Tibial nerve (tissue), 4 donors: ENCODE results near the gene FAM149B1. TPM values are rescaled to one million over a fixed set of nuclear protein-coding genes. Genes with fewer than 3 reads are reported as not detected.

Source experiments
- DNase-seq, 2 donors: peaks; one replicate each; pipeline ENCODE4 v3.0.0-alpha.2; 2019; ENCODE audit warnings: low spot score in 2 of 2
- H3K27ac ChIP-seq, 4 donors: fragments of 200-600 bp; sonication (generic) in 3 of 4; one replicate each; pipeline ENCODE4 v1.5.1; 2017 to 2019; ENCODE audit warnings: mild to moderate bottlenecking in 1 of 4
- H3K27me3 ChIP-seq, 2 donors: fragments of 200-600 bp; sonication (generic) in 1 of 2; one replicate each; pipeline versions ENCODE4 v1.5.1 to v1.6.0; 2017 to 2019
- H3K36me3 ChIP-seq, 3 donors: fragments of 200-600 bp; sonication (generic); one replicate each; pipeline ENCODE4 v1.5.1; 2018 to 2019
- H3K4me1 ChIP-seq, 4 donors: fragments of 200-600 bp; sonication (generic) in 3 of 4; one replicate each; pipeline ENCODE4 v1.5.1; 2017 to 2019
- H3K4me3 ChIP-seq, 4 donors: fragments of 200-600 bp; sonication (generic) in 3 of 4; one replicate each; pipeline ENCODE4 v1.5.1; 2017 to 2019; ENCODE audit warnings: mild to moderate bottlenecking in 1 of 4, moderate library complexity in 1 of 4
- H3K9me3 ChIP-seq, 4 donors: fragments of 200-600 bp; sonication (generic) in 3 of 4; one replicate each; pipeline ENCODE4 v1.5.1; 2017 to 2019
- CTCF ChIP-seq, 5 experiments: fragments of 200-600 bp in 3 of 5; fragments of 450-650 bp in 2 of 5; sonication (generic) in 3 of 5; IDR thresholded peaks; one replicate each; pipeline ENCODE4 v1.5.1; 2016 to 2019; ENCODE audit warnings: antibody characterized with exemption in 5 of 5, mild to moderate bottlenecking in 3 of 5, moderate library complexity in 2 of 5
- EP300 ChIP-seq, 2 donors: sonication (generic); formaldehyde crosslinking; IDR thresholded peaks; one replicate each; pipeline ENCODE4 v1.6.1; 2017; ENCODE audit warnings: antibody characterized with exemption in 2 of 2, mild to moderate bottlenecking in 1 of 2
- POLR2A ChIP-seq, 2 donors: fragments of 450-650 bp; IDR thresholded peaks; one replicate each; pipeline ENCODE4 v1.6.1; 2017; ENCODE audit warnings: antibody characterized with exemption in 2 of 2, mild to moderate bottlenecking in 2 of 2, moderate library complexity in 2 of 2
- WGBS, 2 donors: methylation state at CpG; one replicate each; pipeline ENCODE4 v1.1.5; 2018; 5-methylcytosine and 5-hydroxymethylcytosine counted together
- total RNA-seq, 4 donors: library from RNA; depleted of rRNA; stranded (reverse); fragments of >200 nt; gene quantifications; one replicate each; pipeline ENCODE4 v1.1.0, GENCODE V29; 2016

The FAM149B1 gene
- total RNA-seq, 4 donors from 2014 or later: 11.0 to 27.1 (median 25.0) TPM

GRCh38 chr10:73163096-73163495 lies 4.8 kb upstream of the FAM149B1 start:
- TF ChIP-seq POLR2A (IDR thresholded peaks at IDR 0.05) (no peak), CTCF (IDR thresholded peaks at IDR 0.05) (no peak), EP300 (IDR thresholded peaks at IDR 0.05) (no peak)
- Histone ChIP-seq H3K4me1 (peaks cover 0 to 49% (median 4%) of the 10 kb centered on the region in 4 donors), H3K4me3 (no peak overlapping the region), H3K27ac (no peak overlapping the region), H3K27me3 (no peaks in the 10 kb centered on the region), H3K9me3 (no peaks in the 10 kb centered on the region), H3K36me3 (peaks cover 0 to 37% (median 3%) of the 10 kb centered on the region in 3 donors)
- WGBS, 2 donors: 97 to 98% methylated on average over 2 of the region's 2 CpGs
- DNase-seq: no peak

GRCh38 chr10:73166972-73167371 lies 947 bp upstream of the FAM149B1 start:
- Histone ChIP-seq H3K27ac (peak overlapping the region; percentile 89 to 98 (median 94)), H3K4me1 (peaks cover 0 to 59% (median 9%) of the 10 kb centered on the region in 4 donors), H3K36me3 (peaks cover 0 to 18% (median 3%) of the 10 kb centered on the region in 3 donors), H3K4me3 (peak overlapping the region; percentile 63 to 92 (median 82)), H3K27me3 (no peaks in the 10 kb centered on the region), H3K9me3 (no peaks in the 10 kb centered on the region)
- WGBS, 2 donors: 87 to 90% methylated on average over 2 of the region's 2 CpGs
- TF ChIP-seq CTCF (IDR thresholded peaks at IDR 0.05): no peak
- TF ChIP-seq POLR2A (IDR thresholded peaks at IDR 0.05): no peak
- TF ChIP-seq EP300 (IDR thresholded peaks at IDR 0.05): no peak
- DNase-seq: no peak

- 6 to 9% methylated on average over 5 of the region's 5 CpGs for WGBS, 2 donors
- H3K4me3 ChIP-seq: peak overlapping the region; percentile 63 to 92 (median 82)
- H3K9me3 ChIP-seq: no peaks in the 10 kb centered on the region
- H3K36me3 ChIP-seq: peaks cover 0 to 18% (median 3%) of the 10 kb centered on the region in 3 donors
- TF ChIP-seq EP300 (IDR thresholded peaks at IDR 0.05) (no peak), POLR2A (IDR thresholded peaks at IDR 0.05) (no peak), CTCF (IDR thresholded peaks at IDR 0.05) (no peak)
- no peaks in the 10 kb centered on the region for H3K27me3 ChIP-seq
- peak overlapping the region; percentile 89 to 98 (median 94) for H3K27ac ChIP-seq
- H3K4me1 ChIP-seq: peaks cover 0 to 56% (median 9%) of the 10 kb centered on the region in 4 donors
- no peak for DNase-seq
These were observed 499 bp upstream of the FAM149B1 start for GRCh38 chr10:73167458-73167782.

- 0% methylated on average over 6 of the region's 6 CpGs for WGBS, 2 donors
These were observed 515 bp downstream of the FAM149B1 start for GRCh38 chr10:73168465-73168803.

GRCh38 chr10:73169320-73169719 lies 1.4 kb downstream of the FAM149B1 start:
- Histone ChIP-seq H3K36me3 (peaks cover 0 to 11% (median 0%) of the 10 kb centered on the region in 3 donors), H3K27me3 (no peaks in the 10 kb centered on the region), H3K9me3 (no peaks in the 10 kb centered on the region), H3K4me3 (no peak overlapping the region), H3K27ac (no peak overlapping the region), H3K4me1 (peaks cover 0 to 37% (median 9%) of the 10 kb centered on the region in 4 donors)
- TF ChIP-seq CTCF (IDR thresholded peaks at IDR 0.05) (no peak), EP300 (IDR thresholded peaks at IDR 0.05) (no peak), POLR2A (IDR thresholded peaks at IDR 0.05) (no peak)
- DNase-seq: no peak
- WGBS, 2 donors: 91 to 94% methylated on average over 3 of the region's 3 CpGs

More at GRCh38 chr10:73168465-73168803, 515 bp downstream of the FAM149B1 start:
- no peaks in the 10 kb centered on the region for H3K9me3 ChIP-seq
- H3K4me3 ChIP-seq: peak overlapping the region; percentile 63 to 92 (median 82)
- TF ChIP-seq EP300 (IDR thresholded peaks at IDR 0.05): no peak
- no peak for TF ChIP-seq CTCF (IDR thresholded peaks at IDR 0.05)
- no peak for TF ChIP-seq POLR2A (IDR thresholded peaks at IDR 0.05)
- peaks cover 0 to 14% (median 0%) of the 10 kb centered on the region in 3 donors for H3K36me3 ChIP-seq
- no peak for DNase-seq
- H3K27me3 ChIP-seq: no peaks in the 10 kb centered on the region
- H3K4me1 ChIP-seq: peaks cover 0 to 46% (median 9%) of the 10 kb centered on the region in 4 donors
- H3K27ac ChIP-seq: peak overlapping the region; percentile 89 to 98 (median 94)
